K562 (cell line): ENCODE results near the gene GNG7. TPM values are rescaled to one million over a fixed set of nuclear protein-coding genes. Genes with fewer than 3 reads are reported as not detected.
A peak's percentile ranks its signal among the peaks of the same experiment; 100 is the strongest.

ENCODE experiments used
- ATF3 ChIP-seq, 2 experiments: fragments of 450-650 bp in 1 of 2; sonication (generic) in 1 of 2; formaldehyde crosslinking in 1 of 2; IDR thresholded peaks in 1 of 2; conservative IDR thresholded peaks in 1 of 2; 2 replicates each; pipeline versions ENCODE4 v1.6.1 to v1.8.1; 2016 to 2023; ENCODE audit warnings: mild to moderate bottlenecking in 2 of 2, moderate library complexity in 2 of 2, inconsistent platforms in 1 of 2, missing genetic modification reagents in 1 of 2
- ATF6 ChIP-seq: sonication (generic); formaldehyde crosslinking; IDR thresholded peaks from 2 replicates; pipeline ENCODE4 v1.4.0; 2020; ENCODE audit warnings: mild to moderate bottlenecking, missing genetic modification reagents
- EP300 ChIP-seq: IDR thresholded peaks from 2 replicates; pipeline ENCODE4 v1.6.1; 2012; ENCODE audit warnings: low read length, improper control_type of control experiment
- JUN ChIP-seq, 2 experiments: sonication (generic) in 1 of 2; formaldehyde crosslinking in 1 of 2; IDR thresholded peaks; 2 replicates each; pipeline versions ENCODE4 v1.6.1 to v1.8.0; 2012 to 2022; ENCODE audit warnings: borderline replicate concordance in 2 of 2, mild to moderate bottlenecking in 2 of 2, improper control_type of control experiment in 1 of 2, low read depth in 1 of 2, low read length in 1 of 2, missing genetic modification reagents in 1 of 2
- NCOA2 ChIP-seq, 2 experiments: fragments of 450-650 bp; IDR thresholded peaks; 2 replicates each; pipeline ENCODE4 v1.6.1; 2018; ENCODE audit warnings: mild to moderate bottlenecking in 2 of 2, moderate library complexity in 1 of 2; ENCODE audit not compliant: partially characterized antibody in 2 of 2
- NR1H2 ChIP-seq: sonication (generic); formaldehyde crosslinking; IDR thresholded peaks from 2 replicates; pipeline ENCODE4 v1.4.0; 2020; ENCODE audit warnings: mild to moderate bottlenecking, missing genetic modification reagents
- PCBP2 ChIP-seq: fragments of 200-400 bp; formaldehyde crosslinking; IDR thresholded peaks from 2 replicates; pipeline ENCODE4 v1.6.1; 2018; ENCODE audit warnings: low read length, low read depth, mild to moderate bottlenecking, moderate library complexity; ENCODE audit not compliant: poor library complexity, severe bottlenecking
- PTTG1 ChIP-seq: fragments of 450-650 bp; IDR thresholded peaks from 2 replicates; pipeline ENCODE4 v1.6.1; 2016; ENCODE audit warnings: low read depth, mild to moderate bottlenecking, missing genetic modification characterization, missing compliant biosample characterization
- RBM14 ChIP-seq: fragments of 200-400 bp; formaldehyde crosslinking; IDR thresholded peaks from 2 replicates; pipeline ENCODE4 v1.6.1; 2018; ENCODE audit warnings: low read depth, mild to moderate bottlenecking, low read length, moderate library complexity, borderline replicate concordance; ENCODE audit not compliant: insufficient read depth
- TAF1 ChIP-seq: IDR thresholded peaks from 2 replicates; pipeline ENCODE4 v1.6.1; 2011; ENCODE audit warnings: mild to moderate bottlenecking, low read length, moderate library complexity; ENCODE audit not compliant: insufficient read depth, control insufficient read depth, severe bottlenecking; ENCODE audit errors: extremely low read depth
- ZBTB40 ChIP-seq, 2 experiments: fragments of 450-650 bp in 1 of 2; sonication (generic) in 1 of 2; formaldehyde crosslinking in 1 of 2; IDR thresholded peaks; 2 replicates each; pipeline versions ENCODE4 v1.7.1 to v1.9.0; 2016 to 2022; ENCODE audit warnings: inconsistent platforms in 1 of 2, mild to moderate bottlenecking in 1 of 2, missing genetic modification reagents in 1 of 2
- ZNF384 ChIP-seq: IDR thresholded peaks from 2 replicates; pipeline ENCODE4 v1.6.1; 2012; ENCODE audit warnings: low read depth, low read length, improper control_type of control experiment
- polyA plus RNA-seq, 8 experiments: library from polyadenylated mRNA; depleted of rRNA in 4 of 8; stranded (reverse) in 5 of 8; unstranded in 3 of 8; fragments of >200 nt; fragmentation: Nextera tagmentation in 2 of 8; fragmentation: Illumina TruSeq in 1 of 8; extraction: Ambion mirVana in 2 of 8; extraction: Trizol in 1 of 8; gene quantifications; 2 replicates each; pipeline versions ENCODE4 v1.2.1 to v1.2.3, GENCODE V29; 2011 to 2014; ENCODE audit warnings: inconsistent platforms in 1 of 8, missing spikeins in 1 of 8
- total RNA-seq, 7 experiments: library from RNA; depleted of rRNA in 6 of 7; stranded (reverse); fragments of >200 nt in 6 of 7; fragmentation: Illumina TruSeq in 2 of 7; extraction: Trizol in 2 of 7; gene quantifications; 2 replicates each; pipeline versions ENCODE4 v1.2.1 to v1.2.3, GENCODE V29; 2011 to 2021; ENCODE audit warnings: low replicate concordance in 1 of 7

GNG7 gene
- total and polyA plus RNA-seq, 9 of the 15 experiments (the other 6 are each of a cell fraction or from before 2014, with no cell fraction given): 0.01 to 0.20 (median 0.06) TPM; not detected in 1

- peak; percentile 99 for TF ChIP-seq ZBTB40 (IDR thresholded peaks at IDR 0.05)
- no peak for TF ChIP-seq ZBTB40 (CRISPR knock-in tag; IDR thresholded peaks at IDR 0.05)
- TF ChIP-seq NR1H2: peak; percentile 81; the same call in 1 of the 2 replicates
- peak; percentile 47 for TF ChIP-seq ZNF384
- TF ChIP-seq TAF1: peak; percentile 68
- no peak for TF ChIP-seq PCBP2
- peak; percentile 94 for TF ChIP-seq ATF6 (CRISPR knock-in tag)
- TF ChIP-seq NCOA2 (IDR thresholded peaks at IDR 0.05; ENCODE audit: partially characterized antibody in 2 of 2): no peak
- peak; percentile 51; the same call in 1 of the 2 replicates for TF ChIP-seq JUN (IDR thresholded peaks at IDR 0.05; ENCODE audit: borderline replicate concordance, low read depth, low read length)
- TF ChIP-seq JUN (CRISPR knock-in tag; IDR thresholded peaks at IDR 0.05; ENCODE audit: borderline replicate concordance): peak; percentile 71; the same call in 1 of the 2 replicates
- TF ChIP-seq EP300: peak; percentile 35; the same call in 1 of the 2 replicates
- TF ChIP-seq PTTG1 (tag): no peak
- TF ChIP-seq ATF3 (IDR thresholded peaks at IDR 0.05): no peak
- peak; percentile 61; the same call in 1 of the 2 replicates for TF ChIP-seq ATF3 (CRISPR knock-in tag; conservative IDR thresholded peaks at IDR 0.05)
- no peak for TF ChIP-seq RBM14
Measured at GRCh38 chr19:2739602-2740313, 37.3 kb upstream of the GNG7 start, which contains the start of gene SLC39A3 (continued).
